GM19397 (cell line): ENCODE measurements around the gene COL21A1.

Source experiments
- ATAC-seq: cut with Tn5 transposase; IDR thresholded peaks from one replicate; pipeline ENCODE4 v1.9.1; 2021; ENCODE audit warnings: mild to moderate bottlenecking, moderate library complexity; ENCODE audit not compliant: unreplicated experiment

Gene COL21A1

DNA sequence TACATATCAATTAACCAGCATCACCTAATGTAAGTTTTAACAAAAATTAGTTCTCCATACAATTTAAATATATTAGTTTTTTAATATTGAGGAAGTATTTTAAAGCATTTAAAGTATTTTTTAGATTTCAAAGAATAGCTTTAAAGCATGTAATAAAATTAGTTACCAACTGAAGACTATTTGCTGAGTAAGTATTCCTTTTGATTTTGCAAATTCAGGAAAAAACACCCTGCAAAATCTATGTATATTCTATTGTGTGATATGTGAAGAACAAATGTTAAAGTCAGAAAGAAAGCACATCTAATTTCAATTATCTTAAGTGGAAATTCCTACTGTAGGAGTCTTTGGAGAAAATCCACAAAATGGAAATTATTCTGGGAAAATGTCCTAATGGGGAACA is 107.3 kb downstream of the COL21A1 start:
- no peak for ATAC-seq

DNA sequence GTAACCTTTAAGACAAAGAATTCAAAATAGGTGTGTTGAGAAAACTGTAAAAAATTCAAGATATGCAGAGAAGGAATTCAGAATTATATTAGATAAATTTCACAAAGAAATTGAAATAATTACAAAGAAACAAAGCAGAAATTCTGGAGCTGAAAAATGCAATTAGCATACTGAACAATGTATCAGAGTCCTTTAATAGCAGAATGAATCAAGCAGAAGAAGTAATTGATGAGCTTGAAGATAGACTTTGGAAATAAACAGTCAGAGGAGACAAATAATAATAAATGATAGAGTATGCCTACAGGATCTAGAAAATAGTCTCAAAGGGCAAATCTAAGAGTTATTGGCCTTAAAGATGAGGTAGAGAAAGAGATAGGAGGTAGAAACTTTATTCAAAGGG is 131.7 kb downstream of the COL21A1 start:
- ATAC-seq = no peak

DNA sequence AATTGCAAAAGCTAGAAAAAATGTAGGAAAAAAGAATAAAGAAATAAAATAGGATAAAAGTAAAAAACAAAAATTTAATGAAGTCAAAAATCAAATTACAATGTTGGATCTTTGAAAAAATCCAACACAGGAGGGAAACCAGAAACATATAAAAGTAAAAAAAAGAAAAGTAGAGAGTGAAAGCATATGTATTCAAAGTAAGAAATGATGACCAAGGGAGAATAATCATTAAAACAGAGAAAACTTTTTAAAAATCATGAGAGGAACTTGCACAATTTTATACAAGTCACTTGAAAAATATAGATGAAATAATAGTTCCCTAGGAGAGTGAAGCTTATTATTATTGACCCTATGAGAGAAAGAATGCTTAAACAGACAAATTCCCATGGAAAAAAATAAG is 138.2 kb downstream of the COL21A1 start:
- ATAC-seq = no peak

DNA sequence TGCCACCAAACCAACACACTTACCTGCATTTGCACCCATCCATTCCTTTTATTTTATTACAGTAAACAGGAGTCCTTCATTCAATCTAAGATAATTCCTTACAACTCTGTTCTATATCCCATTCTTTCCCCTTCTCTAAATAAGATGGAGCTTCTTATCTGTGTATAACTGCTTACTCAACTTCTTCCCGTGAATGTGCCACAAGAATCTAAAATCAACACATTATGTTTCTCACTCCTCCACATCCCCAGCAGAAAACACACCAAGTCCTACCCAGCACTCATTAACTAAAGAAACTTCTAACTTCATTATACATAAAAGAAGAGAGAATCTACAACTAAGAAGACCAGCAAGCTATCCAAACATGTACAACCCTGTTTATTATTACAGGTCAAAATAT is 141.1 kb downstream of the COL21A1 start:
- ATAC-seq = no peak

DNA sequence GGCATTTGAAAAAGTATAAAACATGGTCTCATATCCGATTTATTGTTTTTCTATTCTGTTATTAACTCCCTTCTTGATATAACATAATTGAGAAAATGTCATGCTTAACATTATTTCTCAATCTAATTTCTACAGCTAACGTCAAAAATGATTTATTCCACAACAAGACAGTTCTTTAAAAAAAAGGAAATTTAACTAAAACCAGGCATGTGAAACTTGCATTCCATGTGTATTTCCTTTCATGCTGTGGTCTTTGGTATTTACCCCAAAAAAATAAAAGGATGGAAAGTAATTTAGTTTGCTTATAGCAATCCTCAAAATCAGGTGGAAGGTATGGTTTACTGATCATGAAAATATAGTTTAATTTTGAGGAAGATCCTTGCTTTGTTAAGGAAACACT is 142.8 kb downstream of the COL21A1 start:
- ATAC-seq = no peak

DNA sequence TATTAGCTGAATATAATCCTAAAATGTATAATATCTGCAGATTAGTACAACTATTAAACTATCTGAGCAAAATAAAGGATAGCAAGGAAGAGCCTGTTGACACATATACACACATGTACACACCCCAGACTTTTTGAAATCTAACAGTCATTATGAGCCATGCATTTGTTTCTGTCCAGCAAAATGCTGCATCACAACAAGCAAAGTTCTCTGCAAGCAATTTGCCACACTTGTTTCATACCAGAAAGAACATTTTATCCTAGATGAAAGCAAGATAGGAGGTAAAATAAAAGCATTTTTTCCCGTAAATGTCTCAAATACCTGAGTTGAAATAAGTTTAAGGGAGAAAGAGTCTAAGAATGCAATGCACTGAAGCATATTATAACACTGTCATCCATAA is 145.2 kb downstream of the COL21A1 start:
- no peak for ATAC-seq

DNA sequence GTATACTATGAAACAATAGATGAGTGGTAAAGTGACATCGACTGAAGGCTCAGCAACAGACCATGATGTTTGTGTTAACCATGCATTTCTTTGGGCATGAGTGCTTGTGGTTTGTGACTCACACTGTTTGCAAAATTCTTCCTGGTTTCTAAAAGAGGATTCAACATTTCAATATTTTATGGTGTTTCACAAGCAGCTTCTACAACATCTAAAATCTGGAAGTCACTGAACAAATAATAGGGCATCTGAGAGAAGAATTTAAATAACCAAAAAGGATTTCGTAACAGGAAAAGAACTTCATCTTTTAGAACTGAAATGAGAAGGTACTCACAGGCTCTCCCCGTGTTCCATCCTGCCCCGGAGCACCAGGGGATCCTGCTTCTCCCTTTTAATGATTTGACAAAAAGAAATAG is 146.2 kb downstream of the COL21A1 start:
- no peak for ATAC-seq

DNA sequence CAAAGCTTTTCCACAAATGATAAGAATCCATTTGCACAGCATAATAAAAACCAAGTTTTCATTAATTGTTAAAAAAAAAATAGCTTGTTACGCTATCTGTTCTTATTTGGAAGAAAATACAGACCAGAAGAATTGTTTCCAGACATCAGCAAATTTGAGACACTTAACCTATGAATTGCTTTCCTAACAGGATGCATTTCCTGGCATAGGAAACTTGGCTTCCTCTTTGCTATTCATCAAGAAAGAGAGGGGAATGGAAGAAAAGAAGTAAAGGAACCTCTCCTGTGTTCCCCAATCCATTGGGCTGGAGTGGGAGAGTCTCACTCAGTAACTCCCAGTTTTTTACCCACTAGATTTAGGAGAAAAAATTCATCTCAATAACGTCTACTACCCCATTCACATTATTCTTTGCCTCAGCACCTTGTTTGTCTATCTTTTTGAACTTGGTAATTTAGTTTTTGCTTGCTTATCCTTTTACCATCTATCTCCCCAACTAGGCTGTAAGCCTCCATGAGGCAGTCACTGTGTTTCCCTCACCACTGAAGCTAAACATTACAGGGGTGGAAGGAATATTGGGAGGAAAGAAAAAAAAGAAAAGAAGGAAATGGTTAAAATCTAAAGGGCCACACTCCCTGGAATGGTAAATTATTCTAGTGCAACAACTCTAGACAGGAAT is 150.3 kb downstream of the COL21A1 start:
- no peak for ATAC-seq

DNA sequence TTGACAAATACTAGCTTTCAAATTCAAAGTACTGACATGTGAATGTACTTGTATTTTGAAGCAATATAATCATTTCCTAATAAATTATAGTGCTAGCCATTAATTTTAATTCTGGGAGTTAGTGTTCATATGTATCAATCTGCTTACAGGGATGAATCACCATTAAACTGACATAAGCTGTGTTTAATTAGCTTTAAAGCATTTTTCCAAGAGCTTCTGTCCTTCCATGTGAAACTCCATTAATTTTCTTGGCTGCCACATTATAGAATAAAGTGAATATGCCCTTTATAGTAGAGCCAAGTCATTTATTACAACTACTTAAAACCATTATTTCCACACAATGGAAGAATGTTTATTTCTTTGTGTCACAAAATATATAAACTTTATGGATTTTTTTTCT is 150.8 kb downstream of the COL21A1 start:
- no peak for ATAC-seq

DNA sequence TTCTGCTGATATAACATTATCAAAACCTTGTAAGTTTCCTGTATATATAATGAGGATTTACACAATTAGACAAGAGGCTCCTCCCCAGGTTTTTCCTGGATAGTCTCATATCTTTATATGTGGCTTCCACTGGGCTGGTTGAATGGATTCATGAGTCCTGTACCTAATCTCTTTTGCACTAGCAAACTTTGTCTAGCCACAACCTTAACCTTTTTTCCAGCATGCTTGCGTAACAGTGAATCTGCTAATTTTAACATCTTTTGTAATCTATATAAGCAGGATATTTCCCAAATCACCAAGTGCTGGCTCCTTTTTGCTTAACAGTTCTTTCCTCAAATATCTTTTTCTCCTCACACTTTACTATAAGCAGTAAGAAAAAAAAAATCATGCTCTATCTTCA is 153.6 kb downstream of the COL21A1 start:
- no peak for ATAC-seq

DNA sequence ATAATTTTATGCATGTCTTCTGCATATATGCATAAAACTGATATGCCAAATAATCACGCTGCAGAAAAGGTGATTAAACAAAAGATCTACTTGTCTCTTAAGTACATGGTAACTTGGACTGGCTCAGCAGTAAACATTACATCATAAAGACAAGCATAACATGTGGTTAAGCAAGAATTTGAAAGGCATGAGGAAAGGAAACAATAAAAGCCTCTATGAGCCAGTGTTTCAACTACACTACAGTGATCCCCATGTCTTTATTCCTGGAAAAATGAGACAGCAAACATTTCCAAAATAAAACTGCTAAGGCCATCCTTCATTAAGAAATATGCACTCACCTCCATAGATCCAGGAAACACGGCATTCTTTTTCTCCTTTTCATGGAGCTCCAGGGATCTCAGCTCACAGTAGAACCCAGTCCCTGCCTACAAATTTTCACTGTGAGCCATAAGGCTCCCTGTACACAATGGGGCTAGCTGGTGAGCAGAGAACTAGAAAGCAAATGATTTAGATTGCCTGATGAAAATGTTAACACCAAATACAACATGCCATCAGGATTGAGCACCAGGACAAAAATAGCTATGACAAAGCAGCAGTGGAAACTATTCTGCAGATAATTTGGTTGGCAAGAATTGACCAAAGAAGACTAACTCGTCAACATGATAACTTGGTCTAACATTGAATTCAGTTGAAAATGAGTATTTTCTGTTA is 156.1 kb downstream of the COL21A1 start:
- no peak for ATAC-seq

DNA sequence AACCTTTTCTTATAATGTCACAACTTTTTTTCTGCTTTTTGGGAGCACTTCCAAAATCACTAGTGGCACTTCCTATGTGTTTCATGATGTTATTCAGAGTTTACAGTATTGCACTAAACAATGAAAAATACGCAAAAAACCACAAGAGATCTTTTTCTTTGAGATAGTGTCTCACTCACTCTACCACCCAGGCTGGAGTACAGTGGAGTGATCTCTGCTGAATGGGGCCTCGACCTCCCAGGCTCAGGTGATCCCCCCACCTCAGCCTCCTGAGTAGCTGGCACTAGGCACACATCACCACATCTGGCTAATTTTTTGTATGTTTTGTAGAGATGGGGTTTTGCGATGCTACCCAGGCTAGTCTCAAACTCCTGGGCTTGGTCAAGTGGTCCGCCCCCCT is 158.7 kb downstream of the COL21A1 start:
- no peak for ATAC-seq

DNA sequence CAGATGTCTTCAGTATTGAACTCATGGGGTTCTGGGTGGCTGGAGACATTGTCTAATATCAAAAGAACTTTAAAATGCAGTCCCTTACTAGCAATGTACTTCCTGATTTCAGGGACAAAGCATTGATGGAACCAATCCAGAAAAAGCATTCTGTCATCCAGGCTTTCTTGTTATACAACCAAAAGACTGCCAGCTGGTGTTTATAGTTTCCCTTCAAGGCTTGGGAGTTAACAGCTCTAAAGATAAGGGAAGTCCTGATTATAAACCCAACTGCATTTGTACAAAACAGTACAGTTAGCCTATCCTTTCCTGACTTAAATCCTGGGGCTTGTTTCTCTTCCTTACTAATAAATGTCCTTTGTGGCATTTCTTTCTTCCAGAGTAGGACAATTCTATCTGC is 160.0 kb downstream of the COL21A1 start:
- ATAC-seq = no peak

DNA sequence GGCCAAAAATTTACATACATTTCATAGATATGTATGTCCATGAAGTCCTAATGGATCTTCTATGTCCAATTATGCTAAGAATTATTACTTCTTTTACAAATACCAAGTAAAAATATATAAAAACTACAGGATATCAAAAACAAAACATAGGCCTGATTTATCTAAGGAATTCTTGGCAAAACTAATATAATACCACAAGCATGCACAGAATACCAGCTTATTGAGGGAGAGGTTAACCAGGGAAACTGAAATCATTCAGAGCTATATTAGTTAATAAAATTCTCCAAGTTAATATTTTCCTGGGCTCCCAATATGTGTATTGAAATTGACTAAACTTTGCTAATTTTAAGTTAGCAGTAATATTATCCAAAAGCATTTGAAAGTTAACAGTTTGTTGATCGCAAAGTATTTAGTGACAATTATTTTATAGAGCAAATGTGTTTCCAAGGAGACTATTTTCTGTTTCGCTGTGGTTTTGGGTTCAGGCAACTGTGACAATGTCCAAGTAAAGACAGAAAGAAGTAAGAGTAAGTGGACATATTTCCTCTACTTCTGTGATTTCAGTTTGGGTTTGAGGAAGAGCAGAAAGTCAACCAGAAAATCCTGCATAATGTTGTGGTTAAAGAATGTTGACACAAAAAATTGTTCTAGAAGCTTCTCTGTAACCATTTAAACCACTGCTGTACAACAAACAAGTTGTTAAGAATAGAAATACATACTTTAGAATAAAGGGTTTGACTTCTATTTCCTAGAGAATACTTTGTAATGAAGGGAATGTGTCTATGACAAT is 167.4 kb downstream of the COL21A1 start:
- ATAC-seq = no peak

DNA sequence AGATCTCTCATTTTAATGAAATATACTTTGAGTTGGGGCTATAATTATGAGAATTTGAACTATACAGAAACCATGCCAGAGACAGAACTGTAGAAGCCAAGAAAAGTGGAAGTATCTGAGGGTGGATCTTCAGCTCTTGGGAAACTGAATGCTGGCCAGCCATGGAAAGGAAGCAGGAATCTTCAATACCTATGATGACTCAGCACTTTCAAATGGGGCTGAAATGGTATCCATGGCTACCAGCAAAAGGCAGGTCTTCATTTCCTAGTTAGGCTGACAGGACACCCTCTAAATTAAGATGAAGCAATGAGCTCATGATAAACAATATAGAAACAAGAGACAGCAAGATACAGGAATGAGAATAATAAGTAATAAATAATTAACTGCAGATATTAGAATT is 171.3 kb downstream of the COL21A1 start:
- ATAC-seq = no peak

DNA sequence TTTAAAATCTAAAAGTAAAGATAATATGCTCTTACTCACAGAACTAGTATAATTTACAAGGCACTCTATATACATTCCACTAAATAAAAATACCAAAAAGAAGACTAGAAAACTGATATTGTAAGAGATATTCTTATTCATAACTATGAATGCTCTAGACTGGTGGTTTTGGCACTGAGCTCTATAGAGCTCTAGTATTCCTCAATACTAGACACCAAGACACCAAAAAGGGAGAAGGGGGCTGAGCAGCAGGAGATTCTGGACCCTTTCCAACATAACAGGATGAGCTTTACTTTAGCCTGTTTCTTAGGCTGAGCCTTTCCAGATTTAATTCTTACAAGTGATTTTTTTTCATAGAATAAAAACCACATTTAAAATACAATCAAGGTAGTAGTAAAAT is 173.6 kb downstream of the COL21A1 start:
- no peak for ATAC-seq

DNA sequence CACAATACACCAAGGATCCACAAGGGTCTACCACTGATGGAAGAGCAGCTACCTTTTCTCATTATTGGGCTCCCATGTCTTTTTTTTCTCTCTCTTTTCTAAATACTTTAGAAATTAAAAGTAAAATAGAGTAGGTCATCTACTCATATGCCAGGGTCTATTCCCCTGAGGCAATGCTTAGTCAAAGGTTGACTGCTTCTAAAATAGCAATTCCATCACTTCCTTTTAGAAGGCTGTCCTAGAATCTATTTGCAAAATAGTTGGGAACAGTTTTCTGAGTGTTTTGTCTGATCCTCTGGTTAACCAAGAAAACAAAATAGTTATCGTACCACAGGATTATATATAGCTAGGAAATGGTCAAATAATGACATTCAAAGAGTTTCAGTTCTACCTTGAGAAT is 174.1 kb downstream of the COL21A1 start:
- ATAC-seq = no peak

DNA sequence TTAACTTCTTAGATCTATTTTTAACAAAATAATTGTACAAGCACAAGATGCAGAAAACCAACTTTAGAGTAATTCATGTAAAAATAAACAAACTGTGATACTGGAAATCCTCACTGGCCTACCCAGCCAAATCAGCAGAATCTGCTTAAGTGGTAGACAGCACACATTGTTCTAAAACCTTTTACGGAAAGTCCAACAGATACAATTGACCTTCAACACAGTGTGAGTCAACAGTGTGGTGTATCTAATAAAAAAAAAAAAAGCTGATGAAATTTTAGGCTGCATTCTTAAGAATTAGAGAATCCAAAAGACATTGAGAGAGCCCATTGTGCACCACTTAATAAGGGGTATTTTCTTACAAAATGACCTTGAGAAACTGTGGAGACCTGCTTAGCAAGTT is 174.5 kb downstream of the COL21A1 start:
- ATAC-seq = no peak

DNA sequence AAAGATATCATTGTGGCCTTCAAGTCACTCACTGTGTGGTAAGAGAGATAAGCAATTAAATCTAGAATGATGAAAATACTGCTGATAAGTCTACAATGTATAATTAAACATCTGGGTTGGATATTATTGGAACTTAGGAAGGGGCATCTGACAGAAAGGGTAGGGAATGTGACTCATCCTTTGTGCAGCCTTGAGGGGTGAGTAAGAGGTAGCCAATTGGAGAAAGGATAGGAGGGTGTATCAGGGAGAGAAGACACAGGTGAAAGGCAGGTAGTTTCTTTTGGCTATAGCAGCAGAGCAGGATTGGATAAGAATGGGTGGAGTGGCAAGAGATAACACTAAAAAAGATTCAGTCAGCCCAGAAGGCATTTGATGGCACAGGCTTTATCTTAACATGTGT is 182.0 kb downstream of the COL21A1 start:
- no peak for ATAC-seq

DNA sequence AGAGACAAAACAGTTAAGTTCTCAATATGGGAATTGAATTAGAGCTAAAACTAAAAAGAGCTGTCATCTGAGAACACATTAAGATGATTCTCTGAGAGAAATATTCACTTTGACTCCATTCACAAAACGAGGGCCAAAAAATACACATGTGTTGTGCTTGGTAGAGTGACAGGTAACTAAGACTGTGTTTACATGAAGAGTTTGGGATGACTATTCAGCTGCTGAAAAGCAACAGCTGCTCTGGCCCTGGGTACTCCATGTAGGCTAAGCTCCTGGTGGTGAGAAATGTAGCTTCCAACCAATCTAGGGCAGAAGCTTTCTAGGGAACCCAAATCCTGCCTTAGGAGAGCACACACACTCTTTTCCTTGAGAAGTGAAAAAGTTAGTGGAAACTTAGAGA is 184.5 kb downstream of the COL21A1 start:
- no peak for ATAC-seq

DNA sequence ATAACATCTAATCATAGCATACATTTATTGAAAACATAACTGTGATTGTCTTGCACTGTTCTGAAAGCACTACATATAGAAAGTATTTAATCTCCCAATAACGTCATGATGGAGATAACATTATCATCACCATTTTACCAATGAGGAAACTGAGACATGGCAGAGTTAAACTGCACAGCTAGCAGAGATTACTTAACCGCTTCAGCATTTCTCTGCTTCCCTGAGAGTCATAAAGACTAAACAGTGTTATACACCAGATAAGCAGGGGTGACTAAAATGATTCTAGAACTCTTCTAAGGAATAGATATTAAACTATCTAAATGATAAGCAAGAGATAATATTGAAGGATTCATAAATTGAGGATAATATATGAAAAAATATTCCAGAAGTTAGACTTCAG is 188.7 kb downstream of the COL21A1 start:
- no peak for ATAC-seq

DNA sequence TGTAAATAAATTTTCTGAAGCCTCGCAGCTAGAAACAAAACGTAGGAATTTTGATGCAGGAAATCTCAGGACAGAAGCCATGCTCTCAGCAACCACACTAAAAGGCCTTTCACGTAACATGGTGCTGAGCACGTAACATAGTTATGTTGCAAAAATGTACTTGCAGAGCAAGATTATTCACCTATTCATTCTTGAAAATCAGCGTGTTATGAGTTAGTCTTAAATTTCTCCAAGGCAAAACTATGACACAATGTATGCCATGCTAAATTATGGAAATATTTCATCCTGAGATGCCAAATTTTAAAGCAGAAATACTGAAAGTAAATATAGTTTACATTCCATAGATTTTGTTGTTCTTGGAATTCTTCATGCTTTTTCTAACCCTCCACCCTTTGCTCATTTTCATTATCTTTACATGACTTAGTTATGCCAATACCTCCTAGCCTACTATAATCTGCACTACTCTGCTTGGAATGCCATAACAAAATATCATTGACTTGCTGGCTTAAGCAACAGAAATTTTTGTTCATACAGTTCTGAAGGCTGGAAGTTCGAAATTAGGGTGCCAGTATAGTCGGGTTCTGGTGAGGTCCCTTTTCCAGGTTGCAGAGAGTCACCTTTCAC is 192.2 kb downstream of the COL21A1 start:
- no peak for ATAC-seq
